Colonic mucosa (tissue), 4 donors: ENCODE data around the gene AAK1. TPM values are rescaled to one million over a fixed set of nuclear protein-coding genes. Genes with fewer than 3 reads are reported as not detected.
A peak's percentile ranks its signal among the peaks of the same experiment; 100 is the strongest.
"Not testable (repeated sequence)": the region's sequence is repeated elsewhere in the genome, so short reads cannot be mapped to it uniquely, and the experiment has no call there.

Experiments
- DNase-seq: peaks from one replicate; pipeline ENCODE4 v3.0.0-alpha.2; 2020
- H3K27ac ChIP-seq: fragments of 200-600 bp; one replicate; pipeline ENCODE4 v1.8.0; 2021
- H3K27me3 ChIP-seq: fragments of 200-600 bp; one replicate; pipeline ENCODE4 v1.8.0; 2021
- H3K36me3 ChIP-seq: fragments of 200-600 bp; one replicate; pipeline ENCODE4 v1.8.0; 2021
- H3K4me1 ChIP-seq: fragments of 200-600 bp; one replicate; pipeline ENCODE4 v1.8.0; 2021; ENCODE audit warnings: mild to moderate bottlenecking
- H3K4me3 ChIP-seq: fragments of 200-600 bp; one replicate; pipeline ENCODE4 v1.8.0; 2021
- H3K9ac ChIP-seq, 2 donors: one replicate each; pipeline ENCODE4 v1.7.0; 2013; ENCODE audit warnings: control low read depth in 2 of 2, low read depth in 2 of 2, low read length in 2 of 2
- H3K9me3 ChIP-seq: fragments of 200-600 bp; one replicate; pipeline ENCODE4 v1.8.0; 2021
- CTCF ChIP-seq: fragments of 200-600 bp; IDR thresholded peaks from one replicate; pipeline ENCODE4 v1.8.0; 2022; ENCODE audit warnings: antibody characterized with exemption, mild to moderate bottlenecking
- intact Hi-C: fragments of 100-400 bp; cut with DNase I; formaldehyde crosslinking; loops from one replicate; pipeline ENCODE4 v1.14.1; 2022
- total RNA-seq, 2 donors: library from RNA; stranded (reverse); fragmentation: NEBNext Ultra II Directional in 1 of 2; extraction: Animal tissue kit (Norgen Biotek cat#: 25700) in 1 of 2; gene quantifications; one replicate each; pipeline ENCODE4 v1.2.1, GENCODE V29; 2021
- donor health status: healthy.
- donor health status: DM: no; HTN: no; CAD: no.
- donor health status: DM: no; HTN: no; CAD: no.

Gene AAK1
- total RNA-seq, 2 donors from 2014 or later: 33.5 to 41.7 TPM

- no peak for DNase-seq
- H3K27me3 ChIP-seq: no peaks in the 10 kb centered on the region
- H3K36me3 ChIP-seq: no peaks in the 10 kb centered on the region
- no peak overlapping the region for H3K27ac ChIP-seq
- no peak overlapping the region for H3K9ac ChIP-seq
- TF ChIP-seq CTCF: no peak
- no peaks in the 10 kb centered on the region for H3K9me3 ChIP-seq
- no peak overlapping the region for H3K4me3 ChIP-seq
- intact Hi-C loops: no loop called here
- no peaks in the 10 kb centered on the region for H3K4me1 ChIP-seq
Measured at GRCh38 chr2:69667805-69668382, 24.4 kb upstream of the AAK1 start.

GRCh38 chr2:69665152-69665551 is 21.6 kb upstream of the AAK1 start:
- Histone ChIP-seq H3K4me1 (no peaks in the 10 kb centered on the region), H3K9me3 (no peaks in the 10 kb centered on the region), H3K27me3 (no peaks in the 10 kb centered on the region), H3K4me3 (no peak overlapping the region), H3K27ac (no peak overlapping the region), H3K36me3 (no peaks in the 10 kb centered on the region), H3K9ac (no peak overlapping the region)
- no peak for DNase-seq
- intact Hi-C loops: no loop called here
- TF ChIP-seq CTCF: no peak

GRCh38 chr2:69663860-69664259 is 20.3 kb upstream of the AAK1 start:
- intact Hi-C loops: no loop called here
- H3K36me3 ChIP-seq: no peaks in the 10 kb centered on the region
- no peaks in the 10 kb centered on the region for H3K27me3 ChIP-seq
- H3K4me1 ChIP-seq: no peaks in the 10 kb centered on the region
- no peak for DNase-seq
- peak overlapping the region; percentile 43 for H3K27ac ChIP-seq
- H3K9me3 ChIP-seq: no peaks in the 10 kb centered on the region
- H3K4me3 ChIP-seq: no peak overlapping the region
- no peak for TF ChIP-seq CTCF
- H3K9ac ChIP-seq: no peak overlapping the region

GRCh38 chr2:69662547-69662946 is 19.0 kb upstream of the AAK1 start:
- H3K9me3 ChIP-seq, H3K4me1 ChIP-seq: not testable (repeated sequence)

GRCh38 chr2:69660637-69661036 is 17.1 kb upstream of the AAK1 start:
- Histone ChIP-seq H3K36me3 (no peaks in the 10 kb centered on the region), H3K9ac (no peak overlapping the region), H3K4me1 (no peaks in the 10 kb centered on the region), H3K4me3 (no peak overlapping the region), H3K9me3 (no peaks in the 10 kb centered on the region), H3K27ac (no peak overlapping the region), H3K27me3 (no peaks in the 10 kb centered on the region)
- no peak for DNase-seq
- intact Hi-C loops: no loop called here
- no peak for TF ChIP-seq CTCF

More at GRCh38 chr2:69662547-69662946, 19.0 kb upstream of the AAK1 start:
- H3K4me3 ChIP-seq, H3K27me3 ChIP-seq, H3K27ac ChIP-seq, intact Hi-C loops, H3K9ac ChIP-seq, DNase-seq, H3K36me3 ChIP-seq: not testable (repeated sequence)

GRCh38 chr2:69659941-69660483 is 16.5 kb upstream of the AAK1 start:
- Histone ChIP-seq H3K9ac (no peak overlapping the region), H3K36me3 (no peaks in the 10 kb centered on the region), H3K9me3 (no peaks in the 10 kb centered on the region), H3K27me3 (no peaks in the 10 kb centered on the region), H3K4me1 (no peaks in the 10 kb centered on the region), H3K27ac (no peak overlapping the region), H3K4me3 (no peak overlapping the region)
- no peak for DNase-seq
- no peak for TF ChIP-seq CTCF
- intact Hi-C loops: no loop called here
